PFSK-1 (cell line): Measurements from ENCODE around the gene GAS7.

Experiments used
- FOXP2 ChIP-seq: optimal IDR thresholded peaks from 2 replicates; pipeline ENCODE3; 2011; ENCODE audit warnings: borderline replicate concordance, control low read depth, inconsistent platforms; ENCODE audit not compliant: insufficient read depth; ENCODE audit errors: extremely low read length, extremely low read depth
- POLR2AphosphoS5 ChIP-seq: IDR thresholded peaks from 2 replicates; pipeline ENCODE4 v1.6.1; 2012; ENCODE audit warnings: low read depth, mild to moderate bottlenecking, control low read depth, low read length, moderate library complexity
- SIN3A ChIP-seq: IDR thresholded peaks from 2 replicates; pipeline ENCODE4 v1.6.1; 2012; ENCODE audit warnings: mild to moderate bottlenecking, low read length, moderate library complexity, borderline replicate concordance; ENCODE audit not compliant: insufficient read depth
- TAF1 ChIP-seq: IDR thresholded peaks from 2 replicates; pipeline ENCODE4 v1.6.1; 2012; ENCODE audit warnings: low read length, control low read depth, borderline replicate concordance; ENCODE audit not compliant: insufficient read depth
- TF ChIP-seq, protein P1 (sequence below), 2 experiments: IDR thresholded peaks; 2 replicates each; pipeline versions ENCODE4 v1.6.1 to v1.8.0; 2011 to 2012; ENCODE audit warnings: low read depth in 2 of 2, low read length in 2 of 2, control low read depth in 1 of 2, inconsistent platforms in 1 of 2, mild to moderate bottlenecking in 1 of 2, moderate library complexity in 1 of 2; ENCODE audit not compliant: insufficient read depth in 1 of 2

GAS7 gene

DNA sequence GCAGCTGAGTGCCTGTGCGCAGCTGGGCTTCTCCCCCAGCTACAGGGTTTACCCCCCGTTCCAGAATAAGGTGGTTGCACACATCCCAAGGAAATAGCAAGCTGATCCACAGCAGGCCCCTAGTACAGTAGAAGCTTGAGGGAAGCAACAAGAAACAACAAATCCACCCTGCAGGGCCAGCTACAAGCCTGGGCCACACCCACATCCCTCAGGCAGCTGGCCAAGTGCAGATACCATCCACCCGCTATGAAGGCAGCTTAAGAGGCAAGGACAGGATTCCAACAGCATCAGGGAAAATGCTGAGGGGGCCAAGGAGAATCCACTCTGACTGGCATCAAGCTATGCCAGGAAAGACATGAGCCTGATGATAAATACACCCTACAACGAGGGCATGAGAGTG lies 226.4 kb downstream of the GAS7 start:
- TF ChIP-seq TAF1, result no peak
- TF ChIP-seq FOXP2, result no peak
- no peak; the same call in 1 of the 2 replicates for TF ChIP-seq SIN3A
- TF ChIP-seq, protein P1, sequence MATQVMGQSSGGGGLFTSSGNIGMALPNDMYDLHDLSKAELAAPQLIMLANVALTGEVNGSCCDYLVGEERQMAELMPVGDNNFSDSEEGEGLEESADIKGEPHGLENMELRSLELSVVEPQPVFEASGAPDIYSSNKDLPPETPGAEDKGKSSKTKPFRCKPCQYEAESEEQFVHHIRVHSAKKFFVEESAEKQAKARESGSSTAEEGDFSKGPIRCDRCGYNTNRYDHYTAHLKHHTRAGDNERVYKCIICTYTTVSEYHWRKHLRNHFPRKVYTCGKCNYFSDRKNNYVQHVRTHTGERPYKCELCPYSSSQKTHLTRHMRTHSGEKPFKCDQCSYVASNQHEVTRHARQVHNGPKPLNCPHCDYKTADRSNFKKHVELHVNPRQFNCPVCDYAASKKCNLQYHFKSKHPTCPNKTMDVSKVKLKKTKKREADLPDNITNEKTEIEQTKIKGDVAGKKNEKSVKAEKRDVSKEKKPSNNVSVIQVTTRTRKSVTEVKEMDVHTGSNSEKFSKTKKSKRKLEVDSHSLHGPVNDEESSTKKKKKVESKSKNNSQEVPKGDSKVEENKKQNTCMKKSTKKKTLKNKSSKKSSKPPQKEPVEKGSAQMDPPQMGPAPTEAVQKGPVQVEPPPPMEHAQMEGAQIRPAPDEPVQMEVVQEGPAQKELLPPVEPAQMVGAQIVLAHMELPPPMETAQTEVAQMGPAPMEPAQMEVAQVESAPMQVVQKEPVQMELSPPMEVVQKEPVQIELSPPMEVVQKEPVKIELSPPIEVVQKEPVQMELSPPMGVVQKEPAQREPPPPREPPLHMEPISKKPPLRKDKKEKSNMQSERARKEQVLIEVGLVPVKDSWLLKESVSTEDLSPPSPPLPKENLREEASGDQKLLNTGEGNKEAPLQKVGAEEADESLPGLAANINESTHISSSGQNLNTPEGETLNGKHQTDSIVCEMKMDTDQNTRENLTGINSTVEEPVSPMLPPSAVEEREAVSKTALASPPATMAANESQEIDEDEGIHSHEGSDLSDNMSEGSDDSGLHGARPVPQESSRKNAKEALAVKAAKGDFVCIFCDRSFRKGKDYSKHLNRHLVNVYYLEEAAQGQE (IDR thresholded peaks at IDR 0.05; ENCODE audit: insufficient read depth in 1 of 2, low read depth in 2 of 2, low read length in 2 of 2), result no peak

DNA sequence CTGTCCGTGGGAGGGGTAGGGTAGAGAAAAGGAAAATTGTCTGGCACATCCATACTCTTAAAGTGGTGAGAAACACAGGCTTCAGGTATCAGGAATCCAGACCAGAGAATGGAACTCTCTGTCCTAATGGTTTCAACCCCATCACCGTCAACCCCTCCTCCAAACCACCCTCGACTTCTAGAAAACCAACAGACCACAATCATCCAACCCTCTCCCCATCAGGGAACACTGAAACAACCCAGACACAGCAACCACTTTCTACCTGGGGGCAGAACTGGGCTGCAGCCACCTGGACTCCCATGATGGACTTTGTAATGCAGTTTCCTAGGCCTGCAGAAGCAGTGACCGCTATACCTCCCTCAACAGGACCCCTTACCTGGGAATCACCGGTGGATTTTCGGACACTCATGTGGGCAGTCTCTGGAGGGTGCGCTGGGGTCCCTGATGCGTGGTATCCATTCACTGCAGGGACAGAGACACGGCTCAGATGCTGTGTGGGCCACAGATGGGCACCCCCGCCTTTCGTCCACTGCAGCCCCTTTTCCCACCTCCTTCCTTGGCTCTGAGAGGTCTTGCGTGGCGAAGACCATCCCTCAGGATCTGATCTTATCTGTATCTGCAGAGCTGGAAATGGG lies 229.0 kb downstream of the GAS7 start:
- TF ChIP-seq SIN3A, result no peak
- TF ChIP-seq, protein P1 (IDR thresholded peaks at IDR 0.05; ENCODE audit: insufficient read depth in 1 of 2, low read depth in 2 of 2, low read length in 2 of 2), result no peak

DNA sequence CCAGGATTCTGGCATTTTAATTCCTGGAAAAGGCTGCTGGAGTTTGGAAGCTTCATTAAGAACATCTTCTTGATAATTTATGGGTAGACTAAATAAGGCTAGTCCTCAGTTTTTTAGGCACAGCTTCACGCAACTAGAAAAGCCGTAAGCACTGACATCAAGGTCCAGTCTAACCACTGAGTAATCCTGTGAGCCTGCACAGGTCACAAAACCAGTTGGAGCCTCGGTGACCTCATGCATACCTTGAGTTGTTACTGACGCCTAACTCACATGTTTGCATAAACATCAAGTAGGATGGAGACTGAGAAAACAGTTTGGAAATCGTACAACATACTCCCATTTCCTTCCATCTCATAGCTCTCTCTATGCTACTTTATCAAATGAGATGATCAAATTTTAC lies 229.5 kb downstream of the GAS7 start:
- TF ChIP-seq TAF1, result no peak
- TF ChIP-seq SIN3A, result no peak
- TF ChIP-seq, protein P1 (IDR thresholded peaks at IDR 0.05; ENCODE audit: insufficient read depth in 1 of 2, low read depth in 2 of 2, low read length in 2 of 2), result no peak
- no peak for TF ChIP-seq POLR2AphosphoS5
- no peak for TF ChIP-seq FOXP2

DNA sequence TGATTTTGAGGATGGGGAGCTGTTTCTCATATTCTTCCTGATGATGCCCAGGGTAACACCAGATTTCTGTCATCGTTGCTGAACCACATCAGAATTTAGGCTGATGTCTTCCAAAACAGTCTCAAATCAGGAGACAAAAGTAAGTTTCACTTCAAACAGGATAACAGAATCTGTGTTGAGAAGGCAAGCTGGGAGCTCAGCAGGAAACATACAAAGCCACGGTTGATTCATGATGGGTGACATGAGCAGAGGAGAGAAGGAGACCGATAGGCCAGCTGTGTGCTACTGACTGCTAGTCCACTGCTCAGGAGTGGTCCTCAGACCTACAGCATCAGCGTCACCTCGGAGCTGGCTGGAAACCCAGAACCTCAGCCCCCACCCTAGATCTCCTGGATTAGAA lies 230.4 kb downstream of the GAS7 start:
- TF ChIP-seq SIN3A (no peak), FOXP2 (no peak), TAF1 (no peak), POLR2AphosphoS5 (no peak)
- TF ChIP-seq, protein P1 (IDR thresholded peaks at IDR 0.05; ENCODE audit: insufficient read depth in 1 of 2, low read depth in 2 of 2, low read length in 2 of 2), result no peak
